CD8-positive, alpha-beta memory T cell (primary cell): ENCODE results near the gene BCAP31. TPM values are rescaled to one million over a fixed set of nuclear protein-coding genes. Genes with fewer than 3 reads are reported as not detected.
"Not testable (repeated sequence)": the region's sequence is repeated elsewhere in the genome, so short reads cannot be mapped to it uniquely, and the experiment has no call there.

ENCODE experiments used
- CTCF ChIA-PET: fragments of 350-600 bp; sonication (Branson Sonifier 250); formaldehyde crosslinking; loops from one replicate; lab custom pipeline; 2021; ENCODE audit warnings: antibody characterized with exemption; lab: Charles Lee
- POLR2A ChIA-PET: fragments of 350-600 bp; sonication (Branson Sonifier 250); formaldehyde crosslinking; loops from one replicate; lab custom pipeline; 2021; ENCODE audit warnings: antibody characterized with exemption; lab: Charles Lee
- DNase-seq, 5 donors: peaks; one replicate each; pipeline versions ENCODE4 v3.0.0 to v3.0.0-alpha.2; 2020 to 2022; ENCODE audit warnings: mixed read lengths in 1 of 5
- H3K27ac ChIP-seq: one replicate; pipeline ENCODE4 v1.7.0; 2013; ENCODE audit warnings: low read depth, mild to moderate bottlenecking, low read length, moderate library complexity
- H3K27me3 ChIP-seq: 2 replicates; pipeline ENCODE4 v1.7.0; 2013; ENCODE audit warnings: low read length, mild to moderate bottlenecking; ENCODE audit not compliant: insufficient read depth, poor library complexity, severe bottlenecking
- H3K36me3 ChIP-seq: 2 replicates; pipeline ENCODE4 v1.7.0; 2013; ENCODE audit warnings: mild to moderate bottlenecking, low read length, moderate library complexity; ENCODE audit not compliant: insufficient read depth
- H3K4me1 ChIP-seq: 2 replicates; pipeline ENCODE4 v1.7.0; 2013; ENCODE audit warnings: mild to moderate bottlenecking, low read length, moderate library complexity; ENCODE audit not compliant: insufficient read depth
- H3K4me3 ChIP-seq: 2 replicates; pipeline ENCODE4 v1.7.0; 2013; ENCODE audit warnings: mild to moderate bottlenecking, low read length
- H3K9me3 ChIP-seq: 2 replicates; pipeline ENCODE4 v1.7.0; 2013; ENCODE audit warnings: mild to moderate bottlenecking, low read length
- H3K27ac Mint-ChIP-seq, 8 donors: one replicate each; pipeline ENCODE4 v1.8.0; 2020 to 2021; ENCODE audit warnings: mixed read lengths in 8 of 8, mild to moderate bottlenecking in 6 of 8, inconsistent platforms in 3 of 8, moderate library complexity in 3 of 8
- H3K27me3 Mint-ChIP-seq, 2 donors: one replicate each; pipeline ENCODE4 v1.8.0; 2020 to 2021; ENCODE audit warnings: mixed read lengths in 2 of 2, mild to moderate bottlenecking in 1 of 2, moderate library complexity in 1 of 2
- H3K36me3 Mint-ChIP-seq, 3 donors: one replicate each; pipeline ENCODE4 v1.8.0; 2020 to 2021; ENCODE audit warnings: mixed read lengths in 3 of 3, inconsistent platforms in 1 of 3, mild to moderate bottlenecking in 1 of 3
- H3K4me1 Mint-ChIP-seq, 3 donors: one replicate each; pipeline ENCODE4 v1.8.0; 2020 to 2021; ENCODE audit warnings: mixed read lengths in 3 of 3, inconsistent platforms in 1 of 3, mild to moderate bottlenecking in 1 of 3
- H3K4me3 Mint-ChIP-seq, 7 donors: one replicate each; pipeline ENCODE4 v1.8.0; 2020 to 2021; ENCODE audit warnings: mixed read lengths in 7 of 7, mild to moderate bottlenecking in 6 of 7, moderate library complexity in 4 of 7, inconsistent platforms in 2 of 7
- H3K9me3 Mint-ChIP-seq, 5 donors: one replicate each; pipeline ENCODE4 v1.8.0; 2020 to 2022; ENCODE audit warnings: mixed read lengths in 5 of 5, mild to moderate bottlenecking in 3 of 5, moderate library complexity in 2 of 5, inconsistent platforms in 1 of 5
- polyA plus RNA-seq: library from polyadenylated mRNA; unstranded; fragments of 300-500 nt; fragmentation: Illumina TruSeq; gene quantifications from one replicate; pipeline ENCODE4 v1.2.3, GENCODE V29; 2021
- total RNA-seq, 2 experiments: library from RNA; stranded (reverse); gene quantifications; one replicate each; pipeline ENCODE4 v1.2.3, GENCODE V29; 2021

BCAP31 gene
- total and polyA plus RNA-seq, 3 experiments from 2014 or later: 140 to 333 (median 153) TPM

GRCh38 chrX:153763989-153764755 is 40.0 kb upstream of the BCAP31 start, which contains the start of gene PLXNB3:
TSS of gene PLXNB3 (plus strand) at chrX:153764249. CDS start at chrX:153765536, 1,287 bp downstream.
- Histone ChIP-seq H3K4me1 (no peaks in the 10 kb centered on the region), H3K27ac (peak within 1 kb of the TSS; percentile 69), H3K36me3 (no peaks in the 10 kb centered on the region), H3K9me3 (no peaks in the 10 kb centered on the region), H3K27me3 (no peaks in the 10 kb centered on the region), H3K4me3 (no peak within 1 kb of the TSS)
- DNase-seq: peak; percentile 61 to 80 (median 66)
- no peaks in the 10 kb centered on the region for H3K27me3 Mint-ChIP-seq
- ChIA-PET CTCF (interaction anchor here (0.7 to 2.5 kb wide), 7 partner anchors 41 to 276 kb away, joined by 3 to 8 read pairs (median 3); no protein-coding TSS in a partner anchor), POLR2A (no interaction called here)
- peaks cover 4 to 14% (median 6%) of the 10 kb centered on the region in 3 donors for H3K4me1 Mint-ChIP-seq
- peak within 1 kb of the TSS in 1 of 8 donors; percentile 50 for H3K27ac Mint-ChIP-seq
- no peaks in the 10 kb centered on the region for H3K36me3 Mint-ChIP-seq
- no peaks in the 10 kb centered on the region for H3K9me3 Mint-ChIP-seq
- peak within 1 kb of the TSS in 1 of 7 donors; percentile 41 for H3K4me3 Mint-ChIP-seq

- Mint-ChIP-seq H3K9me3 (no peaks in the 10 kb centered on the region), H3K4me1 (peaks cover 4 to 14% (median 6%) of the 10 kb centered on the region in 3 donors), H3K27ac (peak overlapping the region in 1 of 8 donors; percentile 50), H3K4me3 (no peak overlapping the region), H3K36me3 (no peaks in the 10 kb centered on the region), H3K27me3 (no peaks in the 10 kb centered on the region)
- ChIA-PET POLR2A (no interaction called here), CTCF (interaction anchor here (0.7 to 2.5 kb wide), 7 partner anchors 115 to 276 kb away, joined by 3 to 8 read pairs (median 3); no protein-coding TSS in a partner anchor)
- no peak overlapping the region for H3K4me3 ChIP-seq
- no peaks in the 10 kb centered on the region for H3K27me3 ChIP-seq
- H3K27ac ChIP-seq: no peak overlapping the region
- H3K9me3 ChIP-seq: no peaks in the 10 kb centered on the region
- no peaks in the 10 kb centered on the region for H3K36me3 ChIP-seq
- no peak for DNase-seq
- H3K4me1 ChIP-seq: no peaks in the 10 kb centered on the region
These were observed 39.2 kb upstream of the BCAP31 start for GRCh38 chrX:153763298-153763932.

- POLR2A ChIA-PET: no interaction called here
These were observed 38.5 kb upstream of the BCAP31 start for GRCh38 chrX:153762626-153763173.

GRCh38 chrX:153761863-153762262 is 37.7 kb upstream of the BCAP31 start:
- Histone ChIP-seq H3K4me3 (no peak overlapping the region), H3K9me3 (no peaks in the 10 kb centered on the region), H3K36me3 (no peaks in the 10 kb centered on the region), H3K4me1 (no peaks in the 10 kb centered on the region), H3K27me3 (no peaks in the 10 kb centered on the region), H3K27ac (no peak overlapping the region)
- Mint-ChIP-seq H3K27ac (no peak overlapping the region), H3K4me3 (no peak overlapping the region), H3K27me3 (peaks cover 0 to 1% of the 10 kb centered on the region in 2 donors), H3K4me1 (peaks cover 4 to 9% (median 6%) of the 10 kb centered on the region in 3 donors), H3K36me3 (no peaks in the 10 kb centered on the region), H3K9me3 (no peaks in the 10 kb centered on the region)
- POLR2A ChIA-PET: no interaction called here
- CTCF ChIA-PET: interaction anchor here (1.4 kb wide), 1 partner anchor 117 kb away, joined by 3 read pairs; no protein-coding TSS in a partner anchor
- DNase-seq: no peak

More at GRCh38 chrX:153762626-153763173, 38.5 kb upstream of the BCAP31 start:
- Histone ChIP-seq H3K4me3 (no peak overlapping the region), H3K4me1 (no peaks in the 10 kb centered on the region), H3K27ac (no peak overlapping the region), H3K27me3 (no peaks in the 10 kb centered on the region), H3K9me3 (no peaks in the 10 kb centered on the region), H3K36me3 (no peaks in the 10 kb centered on the region)
- H3K27ac Mint-ChIP-seq: no peak overlapping the region
- CTCF ChIA-PET: interaction anchor here (0.8 to 2.5 kb wide), 3 partner anchors 116 to 188 kb away, joined by 3 to 8 read pairs (median 4); no protein-coding TSS in a partner anchor
- no peaks in the 10 kb centered on the region for H3K27me3 Mint-ChIP-seq
- H3K9me3 Mint-ChIP-seq: no peaks in the 10 kb centered on the region
- peaks cover 4 to 9% (median 6%) of the 10 kb centered on the region in 3 donors for H3K4me1 Mint-ChIP-seq
- no peaks in the 10 kb centered on the region for H3K36me3 Mint-ChIP-seq
- DNase-seq: no peak
- no peak overlapping the region for H3K4me3 Mint-ChIP-seq

GRCh38 chrX:153755136-153755535 is 30.9 kb upstream of the BCAP31 start:
- no peaks in the 10 kb centered on the region for H3K4me1 ChIP-seq
- no peak overlapping the region for H3K4me3 ChIP-seq
- peaks cover 0 to 9% of the 10 kb centered on the region in 2 donors for H3K27me3 Mint-ChIP-seq
- POLR2A ChIA-PET: no interaction called here
- H3K4me1 Mint-ChIP-seq: no peaks in the 10 kb centered on the region
- H3K4me3 Mint-ChIP-seq: no peak overlapping the region
- CTCF ChIA-PET: no interaction called here
- H3K27me3 ChIP-seq: no peaks in the 10 kb centered on the region
- DNase-seq: no peak
- H3K36me3 ChIP-seq: no peaks in the 10 kb centered on the region
- H3K27ac Mint-ChIP-seq: no peak overlapping the region
- H3K9me3 ChIP-seq: no peaks in the 10 kb centered on the region
- H3K36me3 Mint-ChIP-seq: no peaks in the 10 kb centered on the region
- H3K27ac ChIP-seq: no peak overlapping the region
- no peaks in the 10 kb centered on the region for H3K9me3 Mint-ChIP-seq

- H3K36me3 ChIP-seq: no peaks in the 10 kb centered on the region
- H3K4me1 Mint-ChIP-seq: no peaks in the 10 kb centered on the region
- H3K27ac Mint-ChIP-seq: peak overlapping the region in 2 of 8 donors; percentile 56 to 72
- POLR2A ChIA-PET: no interaction called here
- DNase-seq: no peak
- H3K4me3 ChIP-seq: no peak overlapping the region
- no peak overlapping the region for H3K27ac ChIP-seq
- H3K36me3 Mint-ChIP-seq: peaks cover 0 to 3% (median 0%) of the 10 kb centered on the region in 3 donors
- H3K9me3 ChIP-seq: no peaks in the 10 kb centered on the region
- no peak overlapping the region for H3K4me3 Mint-ChIP-seq
- H3K27me3 ChIP-seq: no peaks in the 10 kb centered on the region
- no peaks in the 10 kb centered on the region for H3K4me1 ChIP-seq
- no peaks in the 10 kb centered on the region for H3K9me3 Mint-ChIP-seq
- CTCF ChIA-PET: no interaction called here
- peaks cover 0 to 7% of the 10 kb centered on the region in 2 donors for H3K27me3 Mint-ChIP-seq
These were observed 26.1 kb upstream of the BCAP31 start for GRCh38 chrX:153750127-153750774.

- H3K27ac Mint-ChIP-seq, H3K4me3 ChIP-seq, H3K36me3 ChIP-seq, H3K36me3 Mint-ChIP-seq, H3K27ac ChIP-seq, H3K4me1 ChIP-seq, POLR2A ChIA-PET, H3K9me3 Mint-ChIP-seq, H3K27me3 ChIP-seq, H3K4me1 Mint-ChIP-seq, H3K9me3 ChIP-seq, DNase-seq, CTCF ChIA-PET, H3K4me3 Mint-ChIP-seq: not testable (repeated sequence)
- H3K27me3 Mint-ChIP-seq: peaks cover 3 to 11% of the 10 kb centered on the region in 2 donors
These were observed 24.8 kb upstream of the BCAP31 start for GRCh38 chrX:153749017-153749416.
